Astrocyte (in vitro differentiated cells and primary cell): ENCODE measurements around the gene CTNNA2. TPM values are rescaled to one million over a fixed set of nuclear protein-coding genes. Genes with fewer than 3 reads are reported as not detected.

Experiments
- DNase-seq: peaks from one replicate; pipeline ENCODE4 v3.0.0-alpha.2; 2010; ENCODE audit warnings: low read depth
- FAIRE-seq: peaks from 2 replicates; lab custom pipeline; 2011; peaks lifted over from hg19 to GRCh38; lab: Jason Lieb, UNC
- H2AFZ ChIP-seq: 2 replicates; pipeline ENCODE4 v1.6.0; 2012; ENCODE audit warnings: low read depth, low read length, inconsistent platforms
- H3K27ac ChIP-seq: 2 replicates; pipeline ENCODE4 v1.5.1; 2011; ENCODE audit warnings: low read depth, low read length, inconsistent platforms
- H3K27me3 ChIP-seq: 2 replicates; pipeline ENCODE4 v1.6.0; 2011; ENCODE audit warnings: low read length, inconsistent platforms; ENCODE audit not compliant: insufficient read depth
- H3K36me3 ChIP-seq: 2 replicates; pipeline ENCODE4 v1.5.1; 2011; ENCODE audit warnings: low read length, inconsistent platforms; ENCODE audit not compliant: insufficient read depth
- H3K4me1 ChIP-seq: 2 replicates; pipeline ENCODE4 v1.5.1; 2011; ENCODE audit warnings: low read length, inconsistent platforms; ENCODE audit not compliant: insufficient read depth
- H3K4me2 ChIP-seq: 2 replicates; pipeline ENCODE4 v1.6.0; 2012; ENCODE audit warnings: low read length, inconsistent platforms
- H3K4me3 ChIP-seq: 2 replicates; pipeline ENCODE4 v1.5.1; 2011; ENCODE audit warnings: low read depth, mild to moderate bottlenecking, low read length, inconsistent platforms; ENCODE audit not compliant: insufficient read depth
- H3K79me2 ChIP-seq: 2 replicates; pipeline ENCODE4 v1.6.0; 2012; ENCODE audit warnings: mild to moderate bottlenecking, low read length, inconsistent platforms; ENCODE audit not compliant: insufficient read depth
- H3K9ac ChIP-seq: 2 replicates; pipeline ENCODE4 v1.6.0; 2012; ENCODE audit warnings: mild to moderate bottlenecking, low read length, inconsistent platforms
- H3K9me3 ChIP-seq: 2 replicates; pipeline ENCODE4 v1.5.1; 2012; ENCODE audit warnings: low read depth, mild to moderate bottlenecking, low read length, inconsistent platforms; ENCODE audit not compliant: insufficient read depth
- H4K20me1 ChIP-seq: 2 replicates; pipeline ENCODE4 v1.6.0; 2012; ENCODE audit warnings: low read length, inconsistent platforms; ENCODE audit not compliant: insufficient read depth
- H3K27ac Mint-ChIP-seq: one replicate; pipeline ENCODE4 v1.8.0; 2021; ENCODE audit warnings: mild to moderate bottlenecking, mixed read lengths; ENCODE audit not compliant: unreplicated experiment
- H3K27me3 Mint-ChIP-seq: one replicate; pipeline ENCODE4 v1.8.0; 2021; ENCODE audit warnings: low read depth, mixed read lengths; ENCODE audit not compliant: unreplicated experiment
- H3K36me3 Mint-ChIP-seq: one replicate; pipeline ENCODE4 v1.8.0; 2021; ENCODE audit warnings: low read depth, mixed read lengths; ENCODE audit not compliant: unreplicated experiment
- H3K4me1 Mint-ChIP-seq: one replicate; pipeline ENCODE4 v1.8.0; 2021; ENCODE audit warnings: low read depth, mixed read lengths; ENCODE audit not compliant: unreplicated experiment
- H3K4me3 Mint-ChIP-seq: one replicate; pipeline ENCODE4 v1.8.0; 2021; ENCODE audit warnings: mild to moderate bottlenecking, moderate library complexity, mixed read lengths; ENCODE audit not compliant: unreplicated experiment
- H3K9me3 Mint-ChIP-seq: one replicate; pipeline ENCODE4 v1.8.0; 2021; ENCODE audit warnings: mild to moderate bottlenecking, mixed read lengths; ENCODE audit not compliant: unreplicated experiment
- CTCF ChIP-seq: IDR thresholded peaks from 2 replicates; pipeline ENCODE4 v1.5.1; 2011; ENCODE audit warnings: low read depth, mild to moderate bottlenecking, inconsistent platforms, low read length, moderate library complexity; ENCODE audit not compliant: insufficient read depth
- EZH2 ChIP-seq: IDR thresholded peaks from 2 replicates; pipeline ENCODE4 v1.6.1; 2012; ENCODE audit warnings: mild to moderate bottlenecking, low read length, inconsistent platforms; ENCODE audit not compliant: insufficient read depth
- total RNA-seq: library from RNA; stranded (reverse); gene quantifications from 2 replicates; pipeline ENCODE4 v1.2.1, GENCODE V29; 2021

CTNNA2 gene
- total RNA-seq, 1 donor from 2014 or later, result 3.9 TPM

GRCh38 chr2:79621755-79622154 lies 108.9 kb downstream of the CTNNA2 start:
- Histone ChIP-seq H3K4me2 (no peak overlapping the region), H3K4me1 (peaks cover 7% of the 10 kb centered on the region), H3K27me3 (no peaks in the 10 kb centered on the region), H2AFZ (no peak overlapping the region), H3K27ac (peak overlapping the region; percentile 40), H3K4me3 (no peak overlapping the region), H3K79me2 (no peaks in the 10 kb centered on the region), H3K36me3 (no peaks in the 10 kb centered on the region), H3K9me3 (no peaks in the 10 kb centered on the region), H4K20me1 (no peaks in the 10 kb centered on the region), H3K9ac (no peak overlapping the region)
- Mint-ChIP-seq H3K36me3 (no peaks in the 10 kb centered on the region), H3K4me1 (peaks cover 37% of the 10 kb centered on the region), H3K4me3 (no peak overlapping the region), H3K9me3 (no peaks in the 10 kb centered on the region), H3K27ac (peak overlapping the region; percentile 92), H3K27me3 (no peaks in the 10 kb centered on the region)
- no peak for TF ChIP-seq EZH2
- TF ChIP-seq CTCF, result no peak
- no peak for DNase-seq
- FAIRE-seq, result no peak

- H3K4me2 ChIP-seq, result no peak overlapping the region
- no peaks in the 10 kb centered on the region for H3K79me2 ChIP-seq
- H3K4me3 Mint-ChIP-seq, result no peak overlapping the region
- H3K27ac Mint-ChIP-seq, result peak overlapping the region; percentile 92
- no peaks in the 10 kb centered on the region for H3K27me3 ChIP-seq
- no peak overlapping the region for H2AFZ ChIP-seq
- DNase-seq (peak; percentile 73), FAIRE-seq (no peak)
- H3K4me3 ChIP-seq, result no peak overlapping the region
- no peaks in the 10 kb centered on the region for H4K20me1 ChIP-seq
- H3K36me3 Mint-ChIP-seq, result no peaks in the 10 kb centered on the region
- no peaks in the 10 kb centered on the region for H3K9me3 Mint-ChIP-seq
- peaks cover 37% of the 10 kb centered on the region for H3K4me1 Mint-ChIP-seq
- H3K27me3 Mint-ChIP-seq, result no peaks in the 10 kb centered on the region
- no peaks in the 10 kb centered on the region for H3K36me3 ChIP-seq
- H3K9me3 ChIP-seq, result no peaks in the 10 kb centered on the region
- peaks cover 7% of the 10 kb centered on the region for H3K4me1 ChIP-seq
- no peak overlapping the region for H3K9ac ChIP-seq
- no peak for TF ChIP-seq CTCF
- no peak for TF ChIP-seq EZH2
- H3K27ac ChIP-seq, result peak overlapping the region; percentile 40
Observed at GRCh38 chr2:79622508-79622907, 109.7 kb downstream of the CTNNA2 start.

GRCh38 chr2:79627237-79627636 lies 114.4 kb downstream of the CTNNA2 start:
- Mint-ChIP-seq H3K27ac (no peak overlapping the region), H3K4me1 (peaks cover 31% of the 10 kb centered on the region), H3K36me3 (no peaks in the 10 kb centered on the region), H3K27me3 (no peaks in the 10 kb centered on the region), H3K9me3 (no peaks in the 10 kb centered on the region), H3K4me3 (no peak overlapping the region)
- H3K79me2 ChIP-seq, result no peaks in the 10 kb centered on the region
- FAIRE-seq (no peak), DNase-seq (no peak)
- H3K4me1 ChIP-seq, result peaks cover 4% of the 10 kb centered on the region
- H3K9me3 ChIP-seq, result no peaks in the 10 kb centered on the region
- H3K36me3 ChIP-seq, result no peaks in the 10 kb centered on the region
- TF ChIP-seq CTCF (no peak), EZH2 (no peak)
- H3K4me2 ChIP-seq, result no peak overlapping the region
- H3K9ac ChIP-seq, result no peak overlapping the region
- no peak overlapping the region for H3K27ac ChIP-seq
- no peaks in the 10 kb centered on the region for H3K27me3 ChIP-seq
- no peak overlapping the region for H2AFZ ChIP-seq
- no peaks in the 10 kb centered on the region for H4K20me1 ChIP-seq
- no peak overlapping the region for H3K4me3 ChIP-seq
